A204.1 (cell line): ENCODE measurements around the gene DMWD.
"Not testable (repeated sequence)": the region's sequence is repeated elsewhere in the genome, so short reads cannot be mapped to it uniquely, and the experiment has no call there.

Experiments used
- FAIRE-seq: peaks from 2 replicates; lab custom pipeline; 2012; peaks lifted over from hg19 to GRCh38; lab: Jason Lieb, UNC

The DMWD gene

GRCh38 chr19:45769821-45770191, 22.8 kb downstream of the DMWD start:
- FAIRE-seq = no peak

GRCh38 chr19:45768984-45769782, 23.5 kb downstream of the DMWD start, which contains the start of gene SIX5:
SIX5 (minus strand) TSS chr19:45769252; CDS start chr19:45768844, 408 bp downstream.
- FAIRE-seq = peak; percentile 96

GRCh38 chr19:45768655-45768983, 24.0 kb downstream of the DMWD start:
- FAIRE-seq = no peak

- FAIRE-seq = no peak
Measured at GRCh38 chr19:45767881-45768654, 24.6 kb downstream of the DMWD start.

- no peak for FAIRE-seq
Measured at GRCh38 chr19:45767410-45767880, 25.2 kb downstream of the DMWD start.

GRCh38 chr19:45766869-45767346, 25.7 kb downstream of the DMWD start:
- no peak for FAIRE-seq

GRCh38 chr19:45766296-45766868, 26.3 kb downstream of the DMWD start:
- no peak for FAIRE-seq

GRCh38 chr19:45765702-45766295, 26.8 kb downstream of the DMWD start:
- no peak for FAIRE-seq

- FAIRE-seq = no peak
Measured at GRCh38 chr19:45764945-45765701, 27.5 kb downstream of the DMWD start.

GRCh38 chr19:45764475-45764874, 28.2 kb downstream of the DMWD start:
- no peak for FAIRE-seq

- FAIRE-seq = no peak
Measured at GRCh38 chr19:45763691-45764294, 28.9 kb downstream of the DMWD start.

GRCh38 chr19:45762870-45763631, 29.6 kb downstream of the DMWD start:
- FAIRE-seq = no peak

GRCh38 chr19:45761714-45762113, 30.9 kb downstream of the DMWD start:
- FAIRE-seq = no peak

- FAIRE-seq = no peak
Measured at GRCh38 chr19:45758921-45759320, 33.7 kb downstream of the DMWD start.

GRCh38 chr19:45757695-45758094, 35.0 kb downstream of the DMWD start:
- no peak for FAIRE-seq

- FAIRE-seq = no peak
Measured at GRCh38 chr19:45754323-45754722, 38.3 kb downstream of the DMWD start.

GRCh38 chr19:45753548-45753947, 39.1 kb downstream of the DMWD start:
- FAIRE-seq = no peak

GRCh38 chr19:45752639-45753038, 40.0 kb downstream of the DMWD start:
- FAIRE-seq = no peak

- FAIRE-seq = not testable (repeated sequence)
Measured at GRCh38 chr19:45751483-45751882, 41.2 kb downstream of the DMWD start.

- no peak for FAIRE-seq
Measured at GRCh38 chr19:45747513-45747912, 45.1 kb downstream of the DMWD start.

- no peak for FAIRE-seq
Measured at GRCh38 chr19:45746866-45747265, 45.8 kb downstream of the DMWD start.
